Fibroblast of the conjunctiva (primary cell): Measurements from ENCODE around the gene SELENOW.

Experiments
- DNase-seq: peaks from one replicate; pipeline ENCODE4 v3.0.0-alpha.2; 2010; ENCODE audit warnings: low read depth

SELENOW gene

GRCh38 chr19:47824396-47824795 is 45.9 kb downstream of the SELENOW start:
- no peak for DNase-seq

- DNase-seq = no peak
Measured at GRCh38 chr19:47826800-47827199, 48.3 kb downstream of the SELENOW start.

GRCh38 chr19:47832723-47833122 is 54.2 kb downstream of the SELENOW start:
- no peak for DNase-seq
